Ovary (tissue), 10 donors: ENCODE measurements around the gene HHIPL2. TPM values are rescaled to one million over a fixed set of nuclear protein-coding genes. Genes with fewer than 3 reads are reported as not detected.

Source experiments
- DNase-seq, 5 donors: peaks; one replicate each; pipeline ENCODE4 v3.0.0-alpha.2; 2019 to 2020
- H3K27ac ChIP-seq, 2 donors: fragments of 200-600 bp; one replicate each; pipeline versions ENCODE4 v1.5.1 to v1.8.0; 2019 to 2022
- H3K27me3 ChIP-seq: fragments of 200-600 bp; one replicate; pipeline ENCODE4 v1.8.0; 2022
- H3K36me3 ChIP-seq: fragments of 200-600 bp; sonication (generic); one replicate; pipeline ENCODE4 v1.5.1; 2019
- H3K4me1 ChIP-seq: one replicate; pipeline ENCODE4 v1.8.1; 2013; ENCODE audit warnings: mild to moderate bottlenecking, moderate library complexity; ENCODE audit not compliant: insufficient read depth
- H3K4me3 ChIP-seq: fragments of 200-600 bp; sonication (generic); one replicate; pipeline ENCODE4 v1.5.1; 2017
- H3K9me3 ChIP-seq, 2 donors: fragments of 200-600 bp in 1 of 2; sonication (generic) in 1 of 2; one replicate each; pipeline versions ENCODE4 v1.5.1 to v1.8.1; 2013 to 2019; ENCODE audit warnings: mild to moderate bottlenecking in 1 of 2, moderate library complexity in 1 of 2
- EP300 ChIP-seq: sonication (generic); formaldehyde crosslinking; IDR thresholded peaks from one replicate; pipeline ENCODE4 v1.6.1; 2017; ENCODE audit warnings: antibody characterized with exemption
- POLR2A ChIP-seq: fragments of 450-650 bp; IDR thresholded peaks from one replicate; pipeline ENCODE4 v1.6.1; 2017; ENCODE audit warnings: antibody characterized with exemption, mild to moderate bottlenecking, moderate library complexity
- WGBS, 3 donors: extraction: QIAGEN DNeasy Blood & Tissue Kit in 1 of 3; methylation state at CpG; one replicate each; pipeline versions ENCODE4 v1.1.5 to v1.1.7; 2013 to 2017; 5-methylcytosine and 5-hydroxymethylcytosine counted together
- intact Hi-C, 4 donors: fragments of 100-400 bp; cut with DNase I; formaldehyde crosslinking; loops; one replicate each; pipeline versions ENCODE4 v1.11.0 to v1.15.1; 2022 to 2023
- long read RNA-seq, 3 donors: library from polyadenylated mRNA in 2 of 3; unstranded in 2 of 3; transcript quantifications; one replicate each; pipeline ENCODE4 v2.0.0 and lab custom pipeline, GENCODE V29; 2021 to 2026
- polyA plus RNA-seq, 2 donors: library from polyadenylated mRNA; stranded (reverse); fragments of 200-250 nt in 1 of 2; fragments of 350-450 nt in 1 of 2; fragmentation: Illumina TruSeq in 1 of 2; extraction: RNeasy Lipid Tissue Mini Kit (QIAGEN cat#74804) in 1 of 2; gene quantifications; one replicate each; pipeline ENCODE4 v1.2.3, GENCODE V29; 2013 to 2014
- total RNA-seq, 7 donors: library from RNA; depleted of rRNA in 2 of 7; stranded (reverse); fragments of >200 nt in 2 of 7; fragmentation: NEBNext Ultra II Directional in 3 of 7; extraction: Animal tissue kit (Norgen Biotek cat#: 25700) in 3 of 7; gene quantifications; one replicate each; pipeline versions ENCODE4 v1.1.0 to v1.2.4, GENCODE V29; 2016 to 2023
- TF ChIP-seq, protein P1 (sequence below), 3 donors: fragments of 450-650 bp in 2 of 3; fragments of 200-600 bp in 1 of 3; IDR thresholded peaks; one replicate each; pipeline versions ENCODE4 v1.5.1 to v1.8.0; 2016 to 2022; ENCODE audit warnings: antibody characterized with exemption in 3 of 3, mild to moderate bottlenecking in 1 of 3
- donor health status: DM: no; HTN: no; CAD: no; lungs with moderate emphysema.
- donor health status: DM: no; HTN: no; CAD: no.
- donor health status: Bipolar disorder and iron deficiency.
- donor health status: DM: yes; HTN: yes; CAD: no.
- donor health status: DM: no; HTN: no; CAD: no.
- donor health status: DM: yes; HTN: yes; CAD: no.

HHIPL2 gene
- total RNA-seq: under 1 TPM in 6 of 7 donors, not detected in 1; 0.13 to 0.86 (median 0.43) TPM
- polyA plus RNA-seq: under 1 TPM; 0.15 to 0.57 TPM
- long read RNA-seq, donor 1: 0 reads
- long read RNA-seq, donor 2: 0 reads
- long read RNA-seq, donor 3: 0 reads

GRCh38 chr1:222547944-222548671, at the start of gene HHIPL2:
TSS of gene HHIPL2 (minus strand) at chr1:222548104. CDS start at chr1:222548044, 60 bp downstream.
- H3K4me1 ChIP-seq: no peaks in the 10 kb centered on the region
- no peaks in the 10 kb centered on the region for H3K27me3 ChIP-seq
- no peak for DNase-seq
- no peaks in the 10 kb centered on the region for H3K36me3 ChIP-seq
- whole genome bisulfite sequencing, 3 donors: 27 to 32% (median 28%) methylated on average over 8 of the region's 8 CpGs
- TF ChIP-seq POLR2A (no peak), EP300 (no peak)
- TF ChIP-seq, protein P1, sequence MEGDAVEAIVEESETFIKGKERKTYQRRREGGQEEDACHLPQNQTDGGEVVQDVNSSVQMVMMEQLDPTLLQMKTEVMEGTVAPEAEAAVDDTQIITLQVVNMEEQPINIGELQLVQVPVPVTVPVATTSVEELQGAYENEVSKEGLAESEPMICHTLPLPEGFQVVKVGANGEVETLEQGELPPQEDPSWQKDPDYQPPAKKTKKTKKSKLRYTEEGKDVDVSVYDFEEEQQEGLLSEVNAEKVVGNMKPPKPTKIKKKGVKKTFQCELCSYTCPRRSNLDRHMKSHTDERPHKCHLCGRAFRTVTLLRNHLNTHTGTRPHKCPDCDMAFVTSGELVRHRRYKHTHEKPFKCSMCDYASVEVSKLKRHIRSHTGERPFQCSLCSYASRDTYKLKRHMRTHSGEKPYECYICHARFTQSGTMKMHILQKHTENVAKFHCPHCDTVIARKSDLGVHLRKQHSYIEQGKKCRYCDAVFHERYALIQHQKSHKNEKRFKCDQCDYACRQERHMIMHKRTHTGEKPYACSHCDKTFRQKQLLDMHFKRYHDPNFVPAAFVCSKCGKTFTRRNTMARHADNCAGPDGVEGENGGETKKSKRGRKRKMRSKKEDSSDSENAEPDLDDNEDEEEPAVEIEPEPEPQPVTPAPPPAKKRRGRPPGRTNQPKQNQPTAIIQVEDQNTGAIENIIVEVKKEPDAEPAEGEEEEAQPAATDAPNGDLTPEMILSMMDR (IDR thresholded peaks at IDR 0.05): no peak
- H3K9me3 ChIP-seq: no peaks in the 10 kb centered on the region
- intact Hi-C loops: no loop called here
- H3K4me3 ChIP-seq: no peak within 1 kb of the TSS
- no peak within 1 kb of the TSS for H3K27ac ChIP-seq

DNA sequence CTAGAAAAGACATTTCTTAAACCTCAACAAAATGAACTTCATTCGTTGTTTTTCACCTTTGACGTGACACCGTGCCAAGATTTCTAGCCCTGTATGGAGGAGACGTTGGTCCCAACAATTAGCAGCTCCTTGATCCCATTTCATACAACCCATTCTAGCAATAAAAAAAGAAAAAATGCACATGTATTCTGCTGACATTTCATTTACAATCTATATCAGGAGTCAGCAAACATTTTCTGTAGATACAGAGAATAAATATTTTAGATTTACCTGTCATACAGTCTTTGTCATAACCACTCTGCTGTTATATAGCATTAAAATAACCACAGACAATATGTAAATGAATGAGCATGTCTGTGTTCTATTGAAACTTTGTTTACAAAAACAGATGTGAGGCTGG, 48.8 kb upstream of the HHIPL2 start:
- Histone ChIP-seq H3K4me3 (no peak overlapping the region), H3K9me3 (no peaks in the 10 kb centered on the region), H3K27me3 (no peaks in the 10 kb centered on the region), H3K27ac (no peak overlapping the region), H3K4me1 (no peaks in the 10 kb centered on the region), H3K36me3 (no peaks in the 10 kb centered on the region)
- TF ChIP-seq, protein P1 (IDR thresholded peaks at IDR 0.05): no peak
- TF ChIP-seq EP300 (no peak), POLR2A (no peak)
- intact Hi-C loops: no loop called here
- WGBS, 3 donors: 79 to 82% (median 79%) methylated on average over 4 of the region's 4 CpGs
- DNase-seq: no peak

GRCh38 chr1:222594789-222595188, 46.9 kb upstream of the HHIPL2 start:
- DNase-seq: no peak
- WGBS, 3 donors: 91 to 96% (median 92%) methylated on average over 3 of the region's 3 CpGs
- Histone ChIP-seq H3K4me3 (no peak overlapping the region), H3K4me1 (peaks cover 4% of the 10 kb centered on the region), H3K9me3 (no peaks in the 10 kb centered on the region), H3K36me3 (no peaks in the 10 kb centered on the region), H3K27ac (no peak overlapping the region), H3K27me3 (no peaks in the 10 kb centered on the region)
- intact Hi-C loops: no loop called here
- TF ChIP-seq POLR2A (no peak), EP300 (no peak)
- TF ChIP-seq, protein P1 (IDR thresholded peaks at IDR 0.05): no peak

- Histone ChIP-seq H3K27me3 (no peaks in the 10 kb centered on the region), H3K36me3 (no peaks in the 10 kb centered on the region), H3K27ac (no peak overlapping the region), H3K4me1 (peaks cover 6% of the 10 kb centered on the region), H3K4me3 (no peak overlapping the region), H3K9me3 (no peaks in the 10 kb centered on the region)
- no peak for DNase-seq
- TF ChIP-seq POLR2A (no peak), EP300 (no peak)
- TF ChIP-seq, protein P1 (IDR thresholded peaks at IDR 0.05): no peak
- intact Hi-C loops: no loop called here
- WGBS, 3 donors: 69 to 81% (median 69%) methylated on average over 3 of the region's 3 CpGs
Measured at GRCh38 chr1:222592171-222592570, 44.3 kb upstream of the HHIPL2 start.
